Measurements from ENCODE around the gene CEP164.

Gene CEP164

GRCh38 chr11:117354550-117354949 is 26.9 kb downstream of the CEP164 start:
- no peak for TF ChIP-seq FOXP2 (optimal IDR thresholded peaks at IDR 0.05; ENCODE audit: borderline replicate concordance, extremely low read depth, extremely low read length, insufficient read depth)
- no peak for TF ChIP-seq POLR2AphosphoS5 (IDR thresholded peaks at IDR 0.05; ENCODE audit: low read depth, low read length)
- TF ChIP-seq SIN3A (IDR thresholded peaks at IDR 0.05; ENCODE audit: borderline replicate concordance, insufficient read depth, low read length) = no peak
- TF ChIP-seq, protein P1, sequence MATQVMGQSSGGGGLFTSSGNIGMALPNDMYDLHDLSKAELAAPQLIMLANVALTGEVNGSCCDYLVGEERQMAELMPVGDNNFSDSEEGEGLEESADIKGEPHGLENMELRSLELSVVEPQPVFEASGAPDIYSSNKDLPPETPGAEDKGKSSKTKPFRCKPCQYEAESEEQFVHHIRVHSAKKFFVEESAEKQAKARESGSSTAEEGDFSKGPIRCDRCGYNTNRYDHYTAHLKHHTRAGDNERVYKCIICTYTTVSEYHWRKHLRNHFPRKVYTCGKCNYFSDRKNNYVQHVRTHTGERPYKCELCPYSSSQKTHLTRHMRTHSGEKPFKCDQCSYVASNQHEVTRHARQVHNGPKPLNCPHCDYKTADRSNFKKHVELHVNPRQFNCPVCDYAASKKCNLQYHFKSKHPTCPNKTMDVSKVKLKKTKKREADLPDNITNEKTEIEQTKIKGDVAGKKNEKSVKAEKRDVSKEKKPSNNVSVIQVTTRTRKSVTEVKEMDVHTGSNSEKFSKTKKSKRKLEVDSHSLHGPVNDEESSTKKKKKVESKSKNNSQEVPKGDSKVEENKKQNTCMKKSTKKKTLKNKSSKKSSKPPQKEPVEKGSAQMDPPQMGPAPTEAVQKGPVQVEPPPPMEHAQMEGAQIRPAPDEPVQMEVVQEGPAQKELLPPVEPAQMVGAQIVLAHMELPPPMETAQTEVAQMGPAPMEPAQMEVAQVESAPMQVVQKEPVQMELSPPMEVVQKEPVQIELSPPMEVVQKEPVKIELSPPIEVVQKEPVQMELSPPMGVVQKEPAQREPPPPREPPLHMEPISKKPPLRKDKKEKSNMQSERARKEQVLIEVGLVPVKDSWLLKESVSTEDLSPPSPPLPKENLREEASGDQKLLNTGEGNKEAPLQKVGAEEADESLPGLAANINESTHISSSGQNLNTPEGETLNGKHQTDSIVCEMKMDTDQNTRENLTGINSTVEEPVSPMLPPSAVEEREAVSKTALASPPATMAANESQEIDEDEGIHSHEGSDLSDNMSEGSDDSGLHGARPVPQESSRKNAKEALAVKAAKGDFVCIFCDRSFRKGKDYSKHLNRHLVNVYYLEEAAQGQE (IDR thresholded peaks at IDR 0.05; ENCODE audit: insufficient read depth in 1 of 2, low read depth in 2 of 2, low read length in 2 of 2) = no peak
- TF ChIP-seq TAF1 (IDR thresholded peaks at IDR 0.05; ENCODE audit: borderline replicate concordance, insufficient read depth, low read length) = no peak

DNA sequence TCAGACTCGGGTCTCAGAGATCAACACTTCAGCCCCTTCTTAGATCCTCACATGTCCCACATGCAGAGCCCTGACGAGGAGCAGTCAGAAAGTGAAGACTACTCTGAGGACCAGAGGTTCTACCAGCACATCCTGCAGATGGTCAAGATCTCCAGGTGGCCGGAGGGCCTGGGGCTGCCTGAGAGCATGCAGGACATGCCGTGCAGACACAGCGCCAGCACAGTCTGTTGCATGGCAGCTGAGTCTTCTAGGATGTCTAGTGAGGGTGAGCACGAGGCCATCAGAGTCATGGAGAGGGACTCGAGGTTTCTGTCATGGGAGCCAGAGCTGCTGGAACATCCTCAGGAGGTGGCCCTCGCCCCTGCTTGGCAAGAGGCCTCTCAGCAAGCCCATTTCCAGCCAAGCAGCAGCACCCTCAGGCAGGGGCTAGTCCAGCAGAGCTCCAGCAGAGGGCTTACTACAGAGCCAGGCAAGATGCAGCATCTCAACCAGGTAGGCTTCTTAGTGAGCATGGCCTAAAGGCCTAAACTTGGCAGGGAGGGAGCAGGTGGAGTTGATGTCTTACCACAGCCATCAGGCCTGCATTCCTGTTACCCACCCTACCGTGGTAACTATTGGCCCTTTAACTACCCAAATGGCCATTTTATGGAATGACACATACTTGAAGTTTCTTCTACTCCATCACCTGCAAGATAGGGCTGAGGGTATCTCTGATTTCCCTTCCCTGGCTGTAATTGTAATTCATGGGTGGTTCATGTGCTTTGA is 28.7 kb downstream of the CEP164 start:
- TF ChIP-seq FOXP2 (optimal IDR thresholded peaks at IDR 0.05; ENCODE audit: borderline replicate concordance, extremely low read depth, extremely low read length, insufficient read depth) (no peak), POLR2AphosphoS5 (IDR thresholded peaks at IDR 0.05; ENCODE audit: low read depth, low read length) (no peak), SIN3A (IDR thresholded peaks at IDR 0.05; ENCODE audit: borderline replicate concordance, insufficient read depth, low read length) (no peak), TAF1 (IDR thresholded peaks at IDR 0.05; ENCODE audit: borderline replicate concordance, insufficient read depth, low read length) (no peak)
- TF ChIP-seq, protein P1 (IDR thresholded peaks at IDR 0.05; ENCODE audit: insufficient read depth in 1 of 2, low read depth in 2 of 2, low read length in 2 of 2) = no peak

- TF ChIP-seq SIN3A (IDR thresholded peaks at IDR 0.05; ENCODE audit: borderline replicate concordance, insufficient read depth, low read length) = no peak
- no peak for TF ChIP-seq TAF1 (IDR thresholded peaks at IDR 0.05; ENCODE audit: borderline replicate concordance, insufficient read depth, low read length)
- TF ChIP-seq POLR2AphosphoS5 (IDR thresholded peaks at IDR 0.05; ENCODE audit: low read depth, low read length) = no peak
- no peak for TF ChIP-seq FOXP2 (optimal IDR thresholded peaks at IDR 0.05; ENCODE audit: borderline replicate concordance, extremely low read depth, extremely low read length, insufficient read depth)
- TF ChIP-seq, protein P1 (IDR thresholded peaks at IDR 0.05; ENCODE audit: insufficient read depth in 1 of 2, low read depth in 2 of 2, low read length in 2 of 2) = no peak
These were observed 33.8 kb downstream of the CEP164 start for GRCh38 chr11:117361432-117361831.

- TF ChIP-seq SIN3A (IDR thresholded peaks at IDR 0.05; ENCODE audit: borderline replicate concordance, insufficient read depth, low read length) (no peak), TAF1 (IDR thresholded peaks at IDR 0.05; ENCODE audit: borderline replicate concordance, insufficient read depth, low read length) (no peak), FOXP2 (optimal IDR thresholded peaks at IDR 0.05; ENCODE audit: borderline replicate concordance, extremely low read depth, extremely low read length, insufficient read depth) (no peak), POLR2AphosphoS5 (IDR thresholded peaks at IDR 0.05; ENCODE audit: low read depth, low read length) (no peak)
- TF ChIP-seq, protein P1 (IDR thresholded peaks at IDR 0.05; ENCODE audit: insufficient read depth in 1 of 2, low read depth in 2 of 2, low read length in 2 of 2) = no peak
These were observed 38.6 kb downstream of the CEP164 start for GRCh38 chr11:117366248-117366647.
